GM21423 (cell line): ENCODE data around the gene KIF15.
"Not testable (repeated sequence)": the region's sequence is repeated elsewhere in the genome, so short reads cannot be mapped to it uniquely, and the experiment has no call there.

Experiments
- ATAC-seq: cut with Tn5 transposase; IDR thresholded peaks from one replicate; pipeline ENCODE4 v1.9.1; 2021; ENCODE audit warnings: mild to moderate bottlenecking, moderate library complexity; ENCODE audit not compliant: unreplicated experiment

KIF15 gene

DNA sequence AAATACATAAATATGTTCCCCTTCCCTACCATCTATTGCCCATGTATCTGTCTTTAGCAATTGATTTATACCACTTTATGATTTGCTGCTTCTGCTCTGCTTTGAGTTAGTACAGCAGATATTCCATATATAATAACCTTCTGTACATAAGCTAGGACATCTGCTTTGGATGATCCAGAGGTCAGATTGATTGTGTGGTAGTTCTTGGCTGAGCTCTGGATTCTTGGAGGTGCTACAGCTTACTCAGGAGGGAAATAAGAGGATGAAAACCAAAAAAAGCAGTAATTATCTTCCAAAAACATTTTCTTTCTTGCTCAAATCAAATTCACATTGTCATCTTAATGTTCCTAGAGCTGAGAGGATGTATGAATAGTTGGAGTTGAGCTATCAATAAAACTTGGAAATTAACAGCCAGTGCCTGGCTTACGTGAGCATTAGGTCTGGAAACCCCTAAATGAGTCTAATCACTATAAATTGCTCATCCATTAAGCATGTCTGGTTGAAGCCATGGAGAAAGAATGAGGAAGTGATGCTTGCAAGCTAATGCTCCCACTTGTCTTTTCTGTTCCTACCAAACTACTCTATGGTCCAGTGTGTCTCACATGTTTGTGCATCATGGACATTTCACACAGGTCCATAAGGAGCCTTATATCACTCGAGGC lies 63.8 kb downstream of the KIF15 start:
- no peak for ATAC-seq

DNA sequence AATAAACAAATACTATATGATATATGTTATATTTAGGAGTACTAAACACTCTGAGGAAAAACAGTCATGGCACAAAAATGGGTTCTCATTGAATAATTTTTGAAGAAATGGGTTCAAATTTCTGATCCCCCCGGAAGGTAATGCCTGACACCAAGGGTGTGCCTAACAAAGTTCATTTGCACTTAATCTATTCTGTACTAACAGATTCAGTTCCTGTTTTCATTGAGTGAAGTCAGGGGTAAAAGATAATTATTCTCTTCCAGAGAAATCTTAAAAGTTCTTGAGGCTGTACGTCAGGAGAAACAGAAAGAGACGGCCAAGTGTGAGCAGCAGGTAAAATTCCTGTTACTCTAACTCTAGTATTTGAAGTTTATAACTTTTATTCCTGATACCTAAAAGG lies 65.6 kb downstream of the KIF15 start:
- no peak for ATAC-seq

DNA sequence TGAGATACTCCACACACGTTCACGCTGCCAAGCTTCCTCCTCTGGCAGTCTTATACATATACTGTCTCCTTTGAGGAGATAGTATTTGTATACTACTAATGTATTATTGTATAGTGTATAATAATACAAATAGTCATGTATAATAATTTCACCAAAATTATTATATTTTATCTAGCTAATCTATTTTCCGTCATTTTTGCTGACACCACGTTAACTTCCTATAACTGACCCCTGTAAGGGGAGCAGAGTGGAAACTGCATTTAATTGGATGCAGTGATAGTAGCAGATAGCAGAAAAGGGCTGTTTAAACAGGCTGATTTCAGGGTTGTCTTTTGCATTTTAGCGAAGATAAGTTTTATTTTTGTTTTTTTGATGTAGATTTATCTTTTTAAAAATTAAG lies 69.6 kb downstream of the KIF15 start:
- no peak for ATAC-seq

DNA sequence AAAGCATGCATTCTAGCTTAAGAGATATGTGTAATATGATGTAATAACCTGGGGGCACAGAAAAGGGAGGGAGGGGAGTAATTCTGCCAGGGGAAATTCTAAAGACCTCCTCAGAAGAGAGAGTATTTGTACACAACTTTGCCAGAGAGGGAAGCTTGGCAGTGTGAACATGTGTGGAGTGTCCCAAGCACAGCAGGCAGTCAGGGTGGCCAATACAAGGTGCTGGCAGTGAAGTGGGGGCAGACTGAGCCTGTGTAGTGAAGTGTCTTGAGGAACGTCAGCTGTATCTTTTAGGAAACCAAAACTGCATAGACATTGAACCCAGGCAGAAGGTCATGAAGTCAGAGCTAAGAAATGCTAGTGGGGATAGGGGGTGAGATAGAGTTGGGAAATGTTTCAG lies 70.4 kb downstream of the KIF15 start:
- no peak for ATAC-seq

DNA sequence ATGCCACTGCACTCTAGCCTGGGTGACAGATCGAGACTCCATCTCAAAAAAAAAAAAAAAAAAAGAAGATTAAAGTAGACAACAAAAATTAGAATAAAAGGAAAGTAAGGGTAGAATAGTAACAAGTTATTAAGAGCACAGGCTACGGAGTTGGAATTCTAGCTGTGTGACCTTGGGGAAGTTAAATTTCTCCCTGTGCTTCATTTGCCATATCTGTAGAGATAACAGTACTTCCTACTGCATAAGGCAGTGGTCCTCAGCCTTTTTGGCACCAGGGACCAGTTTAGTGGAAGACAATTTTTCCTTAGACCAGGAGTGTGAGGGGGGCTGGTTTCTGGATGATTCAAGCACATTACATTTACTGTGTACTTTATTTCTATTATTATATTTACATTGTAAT lies 71.4 kb downstream of the KIF15 start:
- no peak for ATAC-seq

DNA sequence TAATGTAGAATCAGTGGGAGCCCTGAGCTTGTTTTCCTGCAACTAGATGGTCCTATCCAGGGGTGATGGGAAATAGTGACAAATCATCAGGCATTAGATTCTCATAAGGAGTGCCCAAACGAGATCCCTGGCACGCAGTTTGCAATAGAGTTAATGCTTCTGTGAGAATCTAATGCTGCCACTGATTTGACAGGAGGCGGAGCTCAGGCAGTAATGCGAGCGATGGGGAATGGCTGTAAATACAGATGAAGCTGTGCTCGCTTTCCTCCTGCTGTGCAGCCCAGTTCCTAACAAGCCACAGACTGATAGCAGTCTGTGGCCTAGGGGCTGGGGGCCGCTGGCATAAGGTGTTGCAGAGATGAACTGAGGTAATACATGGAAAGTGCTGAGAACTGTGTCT lies 71.8 kb downstream of the KIF15 start:
- ATAC-seq, result no peak

DNA sequence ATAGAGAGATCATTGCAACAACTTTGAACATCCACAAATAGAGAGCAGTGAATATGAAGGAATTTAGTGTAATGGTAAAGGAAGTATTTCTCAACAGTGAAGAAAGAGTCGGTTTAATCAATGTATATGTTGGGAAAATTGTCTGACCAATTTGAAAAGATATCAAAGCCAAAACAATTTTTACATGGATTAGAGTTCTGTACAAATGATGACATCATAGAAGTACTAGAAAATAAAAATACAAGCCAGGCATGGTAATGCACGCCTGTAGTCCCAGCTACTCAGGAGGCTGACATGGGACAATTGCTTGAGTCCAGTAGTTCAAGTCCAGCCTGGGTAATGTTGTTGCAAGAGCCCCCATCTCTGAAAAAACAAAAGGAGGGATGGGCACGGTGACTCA lies 74.1 kb downstream of the KIF15 start:
- no peak for ATAC-seq

DNA sequence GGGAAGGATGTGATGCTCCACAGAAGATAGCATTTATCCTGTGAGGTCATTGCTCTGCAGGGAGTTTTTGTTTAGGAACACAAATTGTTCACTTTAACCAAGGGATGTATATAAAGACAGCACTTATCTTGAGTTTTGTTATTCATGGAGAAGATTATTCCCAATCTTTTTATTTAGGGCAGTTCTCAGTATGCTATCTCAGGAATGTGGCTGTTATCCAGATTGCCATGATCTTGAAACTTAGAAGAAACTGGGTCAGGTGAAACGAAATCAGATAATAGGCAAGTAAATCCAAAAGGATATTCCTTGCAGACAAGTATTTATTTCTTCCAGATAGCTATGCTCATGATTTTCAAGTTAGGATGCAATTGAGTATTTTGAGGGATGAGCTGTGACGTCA lies 80.8 kb downstream of the KIF15 start:
- no peak for ATAC-seq

DNA sequence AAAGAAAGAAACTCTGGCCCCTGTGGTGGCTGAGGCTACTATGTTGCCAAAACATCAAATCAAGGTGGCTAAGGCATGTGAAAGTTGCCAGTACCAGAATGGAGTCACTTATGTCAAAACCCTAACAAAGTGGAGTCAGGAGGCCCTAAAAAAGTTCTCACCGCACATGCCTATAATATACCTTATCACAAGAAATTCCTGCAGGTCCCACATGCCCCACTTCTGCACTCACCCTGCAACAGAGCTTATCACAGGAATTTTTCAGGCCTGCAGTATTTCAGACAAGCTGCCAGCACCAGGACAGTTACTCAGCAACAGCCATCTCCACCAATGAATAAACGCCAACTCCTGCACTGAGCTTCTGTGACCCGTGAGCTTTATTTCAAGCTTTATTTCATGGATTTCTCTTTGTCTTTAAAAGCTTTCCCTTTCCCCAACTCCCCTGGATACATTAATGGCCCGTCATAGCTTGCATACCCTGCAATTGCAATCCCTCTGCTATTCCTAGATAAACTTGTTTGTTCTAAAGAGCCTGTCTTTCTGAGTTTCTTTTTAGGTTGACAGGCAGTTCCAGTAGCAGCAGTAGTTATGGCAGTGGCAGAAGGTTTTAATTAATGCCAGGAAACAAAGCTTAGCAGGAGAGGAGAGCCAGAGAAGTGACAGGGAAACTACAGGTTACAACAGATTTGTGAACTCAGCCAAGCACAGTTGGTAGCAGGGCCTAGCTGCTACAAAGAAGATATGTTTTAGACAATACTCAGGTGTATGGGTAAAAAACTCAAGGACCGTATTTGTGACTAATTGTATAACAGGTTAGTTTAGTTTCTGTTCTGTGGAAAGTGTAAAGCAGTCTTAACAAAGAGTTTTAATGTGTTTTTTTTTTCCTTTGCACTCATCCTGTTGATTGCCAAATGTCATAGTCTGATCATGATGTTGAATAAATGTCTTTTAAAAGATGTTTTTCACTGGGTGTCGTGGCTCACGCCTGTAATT lies 84.2 kb downstream of the KIF15 start:
- no peak for ATAC-seq

DNA sequence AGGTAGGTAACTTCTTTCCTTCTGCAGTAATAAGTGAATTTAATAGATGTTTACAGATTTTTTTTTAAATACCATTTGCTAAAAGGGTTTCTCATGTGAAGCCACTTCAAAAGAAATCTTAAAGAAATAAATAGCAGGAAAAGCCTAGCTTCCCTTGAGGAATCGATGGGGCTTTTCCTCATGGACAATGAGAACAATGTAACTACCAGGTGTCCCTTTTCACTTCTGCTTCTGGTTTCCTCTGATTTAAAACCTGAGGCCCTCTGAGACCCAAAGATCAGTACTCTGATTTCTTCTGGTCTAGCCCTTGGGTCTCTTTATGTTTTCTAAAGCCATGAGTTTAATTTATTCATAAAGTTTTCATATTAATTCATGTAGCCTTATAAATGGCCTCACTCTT lies 87.0 kb downstream of the KIF15 start:
- ATAC-seq, result no peak

DNA sequence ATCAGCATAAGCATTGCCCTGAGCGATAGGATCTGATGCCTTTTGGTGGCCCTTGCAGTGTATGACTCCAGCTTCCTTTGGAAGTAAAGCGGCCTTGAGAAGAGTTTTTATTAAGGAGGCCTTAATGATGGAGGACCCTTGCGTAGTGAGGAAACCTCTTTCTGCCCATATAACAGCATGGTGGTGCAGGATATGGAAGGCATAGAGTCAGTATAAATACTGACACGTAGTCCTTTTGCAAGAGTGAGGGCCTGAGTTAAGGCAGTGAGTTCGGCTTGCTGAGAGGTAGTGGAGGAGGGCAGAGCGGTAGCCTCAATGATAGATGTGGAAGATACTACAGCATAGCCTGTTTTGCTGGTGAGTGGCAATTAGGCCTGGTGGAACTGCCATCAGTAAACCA lies 95.1 kb downstream of the KIF15 start:
- not testable (repeated sequence) for ATAC-seq

DNA sequence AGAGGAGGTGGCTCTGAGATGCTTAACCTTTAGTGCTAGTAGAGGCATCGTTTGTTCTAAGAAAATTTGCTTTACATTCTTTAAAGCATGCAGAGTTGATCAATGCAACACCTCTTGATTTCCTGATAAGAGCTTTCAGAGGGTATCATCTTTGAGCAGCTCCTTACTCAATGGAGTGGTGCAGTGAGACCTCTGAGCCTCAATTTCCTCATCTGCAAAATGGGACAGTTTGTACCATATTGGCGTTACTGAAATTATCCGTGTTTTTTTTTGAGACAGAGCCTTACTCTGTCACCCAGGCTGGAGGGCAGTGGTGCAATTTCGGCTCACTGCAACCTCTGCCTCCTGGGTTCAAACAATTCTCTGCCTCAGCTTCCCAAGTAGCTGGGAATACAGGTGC lies 98.5 kb downstream of the KIF15 start:
- no peak for ATAC-seq

DNA sequence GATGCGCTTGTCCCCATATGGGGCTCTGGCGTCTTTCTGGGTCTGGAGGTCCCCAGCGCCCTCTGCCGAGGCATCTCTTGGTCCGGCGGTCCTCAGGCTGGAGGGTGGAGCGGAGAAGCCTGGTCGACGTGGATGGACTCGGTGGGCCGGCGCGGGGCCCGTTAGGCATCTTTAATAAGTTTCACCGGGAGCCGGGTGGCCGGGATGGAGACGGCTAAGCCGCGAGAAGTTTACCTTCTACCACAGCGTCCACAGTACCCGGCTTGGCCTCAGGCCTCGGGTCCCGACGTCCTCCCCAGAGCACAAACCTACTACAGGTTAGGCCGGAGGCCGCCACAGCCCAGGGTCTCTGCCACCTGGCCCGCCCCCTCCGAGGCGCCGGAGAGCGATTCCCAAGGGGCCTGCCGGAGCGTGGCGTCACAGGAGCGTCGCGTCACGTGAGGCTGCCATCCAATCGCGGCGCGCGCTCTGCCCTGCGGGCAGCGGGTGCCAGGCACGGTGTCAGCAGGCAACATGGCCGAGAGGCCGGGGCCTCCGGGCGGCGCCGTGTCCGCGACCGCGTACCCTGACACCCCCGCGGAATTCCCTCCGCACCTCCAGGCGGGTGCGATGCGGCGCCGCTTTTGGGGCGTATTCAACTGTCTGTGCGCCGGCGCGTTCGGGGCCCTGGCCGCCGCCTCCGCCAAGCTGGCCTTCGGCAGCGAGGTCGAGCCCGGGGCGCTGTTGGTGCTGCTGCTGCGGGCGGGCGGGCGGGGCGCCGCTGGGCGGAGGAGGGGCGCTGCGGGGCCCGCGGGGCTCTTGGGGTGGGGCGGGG lies 100.0 kb downstream of the KIF15 start, which contains the start of gene TMEM42:
TSS of gene TMEM42 (plus strand) at position 501 of the 814 bp plus-strand sequence. CDS start at position 514, 13 bp downstream.
- ATAC-seq, result peak; percentile 93

DNA sequence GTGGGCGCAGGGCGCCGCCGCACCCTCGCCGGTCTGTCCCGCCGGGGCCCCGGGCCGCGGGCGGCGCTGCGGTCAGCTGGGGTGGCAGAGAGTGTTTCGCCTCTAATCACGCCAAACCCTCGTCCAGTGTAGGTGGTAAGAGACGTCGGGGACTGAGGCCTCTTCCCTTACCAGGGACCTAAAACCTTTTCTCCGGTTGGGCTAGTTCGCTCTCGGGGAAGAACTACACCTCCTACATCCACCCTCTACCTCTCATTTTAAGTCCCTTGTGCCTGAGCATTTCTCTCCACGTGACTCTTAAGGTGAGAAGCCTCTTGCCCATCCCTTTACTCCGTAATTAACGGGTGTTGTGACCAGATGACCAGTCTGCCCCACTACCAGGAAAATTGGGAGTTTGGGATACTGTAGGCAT lies 100.6 kb downstream of the KIF15 start:
- ATAC-seq, result peak; percentile 26

DNA sequence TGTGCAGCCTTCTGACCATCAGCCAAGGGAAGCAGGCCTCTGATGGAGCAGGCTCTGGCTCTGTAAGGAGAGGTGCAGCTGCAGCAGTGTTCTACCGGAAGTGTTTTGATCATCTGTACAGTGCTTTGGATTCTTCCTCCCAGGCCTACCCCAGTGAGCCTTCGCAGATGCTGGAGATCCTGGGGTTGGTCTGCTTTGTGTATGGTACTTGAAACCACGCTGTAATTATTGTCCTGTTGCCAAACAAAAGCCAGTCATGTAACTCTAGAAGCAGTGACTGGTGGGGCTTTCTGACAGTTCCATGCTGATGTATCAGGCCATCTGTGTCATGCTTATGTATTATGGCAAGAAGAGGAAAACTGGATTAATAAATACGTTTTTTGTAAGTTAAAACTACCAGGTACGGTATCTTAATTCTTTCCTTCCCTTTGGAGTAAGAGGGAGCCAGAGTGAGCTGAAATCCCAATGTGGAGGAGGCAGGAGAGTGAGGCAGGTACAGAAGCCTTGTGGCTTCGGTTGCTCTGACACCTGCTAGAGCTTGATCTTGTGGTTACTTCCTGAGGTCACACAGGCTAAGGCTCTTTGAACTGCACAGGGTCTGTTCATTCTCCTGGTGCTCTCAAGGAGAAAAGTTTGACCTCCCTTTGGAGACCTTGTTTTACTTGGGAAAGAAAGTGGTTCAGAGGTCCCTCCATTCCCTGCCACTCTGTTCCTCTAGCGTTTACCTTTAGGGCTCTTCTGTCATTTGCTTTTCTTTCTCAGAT lies 103.9 kb downstream of the KIF15 start:
- ATAC-seq, result no peak

DNA sequence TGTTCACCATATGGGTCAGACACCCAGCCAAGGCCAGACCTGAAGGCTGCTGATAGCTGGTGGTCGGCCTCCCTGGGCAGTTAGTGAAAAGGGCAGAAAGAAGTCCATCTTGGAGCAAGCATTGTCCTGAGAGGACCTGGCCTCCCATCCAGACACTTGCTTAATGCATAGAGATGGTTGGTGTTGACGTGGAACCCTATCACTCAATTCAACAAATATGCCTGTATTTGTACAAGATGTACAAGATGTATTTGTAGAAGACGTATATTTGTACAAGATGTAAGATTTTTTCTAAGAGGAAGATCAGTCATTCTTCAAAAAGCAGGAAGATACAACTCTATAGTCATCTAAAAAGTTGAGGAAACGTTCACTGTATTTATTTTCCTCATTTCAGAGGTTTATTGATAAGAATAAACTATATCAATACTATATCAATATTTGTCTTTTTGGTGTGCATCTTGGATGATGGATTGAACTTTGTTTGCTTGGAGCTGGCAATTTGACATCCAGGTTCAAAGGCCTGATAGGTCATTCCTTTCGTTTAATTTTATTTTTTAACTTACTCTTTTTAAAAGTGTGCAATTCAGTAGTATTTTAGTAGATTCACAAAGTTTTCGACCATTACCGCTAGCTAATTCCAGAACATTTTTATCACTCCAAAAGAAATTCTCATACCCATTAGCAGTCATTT lies 106.0 kb downstream of the KIF15 start:
- no peak for ATAC-seq

DNA sequence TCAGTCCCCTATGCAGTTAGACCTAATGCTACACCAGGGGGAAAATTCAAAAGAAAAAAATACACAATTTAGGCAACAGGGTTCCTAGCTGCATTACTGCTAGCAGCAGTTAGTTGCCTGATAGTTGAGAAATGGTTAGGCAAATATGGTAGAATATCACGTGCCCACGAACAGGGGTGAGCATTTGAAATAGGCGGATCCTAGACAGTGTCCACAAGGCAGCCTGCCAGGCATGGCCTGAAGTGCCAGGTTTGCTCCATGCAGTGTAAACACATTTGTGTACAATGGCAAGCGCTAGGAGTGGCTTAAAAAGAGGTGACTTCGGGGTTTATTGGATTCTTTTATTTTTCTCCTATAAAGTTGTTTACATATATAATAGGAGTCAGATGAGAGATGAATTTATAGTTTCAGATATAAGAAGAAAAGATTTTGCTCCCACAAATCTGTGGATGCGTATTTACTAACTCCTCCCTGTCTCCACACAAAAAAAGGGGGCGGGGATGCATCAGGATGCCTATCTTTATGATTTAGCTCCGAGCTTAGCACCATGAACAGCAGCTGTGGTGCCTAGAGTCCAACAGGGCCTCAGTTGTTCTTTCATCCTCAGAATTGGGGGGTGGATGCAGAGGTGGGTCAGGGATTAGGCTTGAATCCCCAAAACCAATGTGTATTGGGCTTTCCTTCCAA lies 108.9 kb downstream of the KIF15 start:
- no peak for ATAC-seq

DNA sequence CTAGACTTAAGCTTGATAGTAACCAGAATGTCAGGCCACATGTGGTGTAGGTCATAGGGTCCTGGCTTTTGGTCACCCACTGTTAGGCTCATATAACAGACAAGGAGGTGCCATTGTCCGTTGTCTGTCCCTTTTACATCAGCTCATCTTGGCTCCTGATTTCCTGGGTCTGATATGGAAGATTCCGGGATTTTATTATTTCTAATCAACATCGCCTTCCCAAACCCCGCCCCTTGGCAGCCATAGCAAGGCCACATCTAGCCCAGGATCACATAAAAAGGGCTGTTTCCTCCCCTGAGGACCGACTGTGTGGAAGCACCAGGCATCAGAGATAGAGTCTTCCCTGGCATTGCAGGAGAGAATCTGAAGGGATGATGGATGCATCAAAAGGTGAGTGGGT lies 112.7 kb downstream of the KIF15 start, which contains the start of gene TGM4:
TSS of gene TGM4 (plus strand) at position 301 of the 400 bp plus-strand sequence. CDS start at position 372, 71 bp downstream.
- ATAC-seq, result no peak

DNA sequence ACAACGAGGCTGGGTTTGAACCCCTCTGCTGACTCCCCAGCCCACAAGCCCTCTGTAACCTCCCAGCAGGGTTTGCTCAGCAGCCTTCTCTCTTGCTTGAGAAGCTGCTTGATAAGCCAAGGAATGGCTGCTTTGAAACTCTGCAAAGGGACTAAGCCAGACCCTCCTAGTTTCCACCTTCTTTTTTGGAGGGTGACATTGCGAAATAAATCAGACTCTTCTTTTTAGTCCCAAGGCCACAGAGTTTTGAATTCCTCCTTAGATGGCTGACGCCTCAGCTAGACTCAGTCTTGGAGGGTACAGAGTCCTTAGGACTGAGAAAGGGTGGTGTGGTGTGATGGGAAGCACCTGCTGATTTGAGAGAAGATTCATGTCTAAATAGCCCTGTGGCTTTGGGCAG lies 114.0 kb downstream of the KIF15 start:
- no peak for ATAC-seq
